ENCODE measurements around the gene SDCCAG8. TPM values are rescaled to one million over a fixed set of nuclear protein-coding genes. Genes with fewer than 3 reads are reported as not detected.

Gene SDCCAG8
- total RNA-seq, 1 donor, result 42.7 TPM

DNA sequence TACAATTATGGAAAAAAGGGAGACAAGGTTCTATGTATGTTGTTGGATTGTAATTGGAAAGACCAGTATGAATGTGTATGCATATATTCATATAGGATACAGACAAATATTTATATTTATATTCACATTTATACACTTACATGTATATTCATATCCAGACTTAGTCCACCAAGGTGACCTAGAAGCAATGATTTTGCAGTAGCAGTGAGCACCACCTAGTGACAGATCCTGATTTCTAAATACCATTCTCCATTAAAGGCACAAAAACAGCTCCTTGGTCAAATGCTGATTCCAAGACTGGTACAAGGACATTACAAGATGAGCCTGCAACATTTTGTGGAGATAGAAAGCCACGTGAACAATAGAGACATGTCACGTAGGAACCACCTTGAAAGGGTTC is 153.4 kb downstream of the SDCCAG8 start:
- Histone ChIP-seq H3K27ac (ENCODE audit: low read depth, low read length) (no peak overlapping the region), H3K9me3 (ENCODE audit: low read depth, low read length) (no peaks in the 10 kb centered on the region), H3K36me3 (ENCODE audit: insufficient read depth, low read length) (no peaks in the 10 kb centered on the region), H3K4me3 (ENCODE audit: insufficient read depth, low read length) (no peak overlapping the region), H3K4me2 (ENCODE audit: insufficient read depth, low read length) (no peak overlapping the region), H3K27me3 (ENCODE audit: insufficient read depth, low read length) (no peaks in the 10 kb centered on the region), H3K79me2 (ENCODE audit: insufficient read depth, low read length) (no peaks in the 10 kb centered on the region), H4K20me1 (ENCODE audit: insufficient read depth, low read length) (no peaks in the 10 kb centered on the region), H3K4me1 (ENCODE audit: insufficient read depth, low read length) (peaks cover 14% of the 10 kb centered on the region), H2AFZ (ENCODE audit: low read length) (no peak overlapping the region)
- TF ChIP-seq, protein P1, sequence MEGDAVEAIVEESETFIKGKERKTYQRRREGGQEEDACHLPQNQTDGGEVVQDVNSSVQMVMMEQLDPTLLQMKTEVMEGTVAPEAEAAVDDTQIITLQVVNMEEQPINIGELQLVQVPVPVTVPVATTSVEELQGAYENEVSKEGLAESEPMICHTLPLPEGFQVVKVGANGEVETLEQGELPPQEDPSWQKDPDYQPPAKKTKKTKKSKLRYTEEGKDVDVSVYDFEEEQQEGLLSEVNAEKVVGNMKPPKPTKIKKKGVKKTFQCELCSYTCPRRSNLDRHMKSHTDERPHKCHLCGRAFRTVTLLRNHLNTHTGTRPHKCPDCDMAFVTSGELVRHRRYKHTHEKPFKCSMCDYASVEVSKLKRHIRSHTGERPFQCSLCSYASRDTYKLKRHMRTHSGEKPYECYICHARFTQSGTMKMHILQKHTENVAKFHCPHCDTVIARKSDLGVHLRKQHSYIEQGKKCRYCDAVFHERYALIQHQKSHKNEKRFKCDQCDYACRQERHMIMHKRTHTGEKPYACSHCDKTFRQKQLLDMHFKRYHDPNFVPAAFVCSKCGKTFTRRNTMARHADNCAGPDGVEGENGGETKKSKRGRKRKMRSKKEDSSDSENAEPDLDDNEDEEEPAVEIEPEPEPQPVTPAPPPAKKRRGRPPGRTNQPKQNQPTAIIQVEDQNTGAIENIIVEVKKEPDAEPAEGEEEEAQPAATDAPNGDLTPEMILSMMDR (IDR thresholded peaks at IDR 0.05; ENCODE audit: extremely low read depth, low read depth, low read length), result peak; percentile 37
- DNase-seq (ENCODE audit: insufficient read length, low spot score, missing footprints), result no peak

DNA sequence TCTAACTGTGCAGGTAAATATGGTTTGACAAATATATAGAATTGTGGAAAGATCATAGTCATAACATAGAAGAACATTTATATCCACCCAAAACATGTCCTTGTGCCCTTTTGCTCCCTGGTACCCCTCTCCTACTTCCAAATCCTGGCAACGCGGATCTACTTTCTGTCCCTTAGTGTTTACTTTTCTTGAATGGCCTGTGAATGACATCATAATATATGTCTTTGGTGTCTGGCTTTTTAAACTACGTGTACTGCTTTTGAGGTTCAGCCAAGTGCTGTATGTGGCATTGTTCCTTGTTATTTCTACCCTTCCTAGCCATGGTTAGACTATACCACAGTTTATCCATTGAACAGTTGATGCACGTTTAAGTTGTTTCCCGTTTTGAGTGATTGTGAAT is 155.6 kb downstream of the SDCCAG8 start:
- DNase-seq (ENCODE audit: insufficient read length, low spot score, missing footprints), result no peak
- H3K27me3 ChIP-seq (ENCODE audit: insufficient read depth, low read length), result no peaks in the 10 kb centered on the region
- H3K4me2 ChIP-seq (ENCODE audit: insufficient read depth, low read length), result no peak overlapping the region
- H3K27ac ChIP-seq (ENCODE audit: low read depth, low read length), result no peak overlapping the region
- H3K4me1 ChIP-seq (ENCODE audit: insufficient read depth, low read length), result peaks cover 14% of the 10 kb centered on the region
- H3K79me2 ChIP-seq (ENCODE audit: insufficient read depth, low read length), result no peaks in the 10 kb centered on the region
- H4K20me1 ChIP-seq (ENCODE audit: insufficient read depth, low read length), result no peaks in the 10 kb centered on the region
- no peak overlapping the region for H2AFZ ChIP-seq (ENCODE audit: low read length)
- H3K4me3 ChIP-seq (ENCODE audit: insufficient read depth, low read length), result no peak overlapping the region
- TF ChIP-seq, protein P1 (IDR thresholded peaks at IDR 0.05; ENCODE audit: extremely low read depth, low read depth, low read length), result no peak
- no peaks in the 10 kb centered on the region for H3K9me3 ChIP-seq (ENCODE audit: low read depth, low read length)
- H3K36me3 ChIP-seq (ENCODE audit: insufficient read depth, low read length), result peaks cover 9% of the 10 kb centered on the region

DNA sequence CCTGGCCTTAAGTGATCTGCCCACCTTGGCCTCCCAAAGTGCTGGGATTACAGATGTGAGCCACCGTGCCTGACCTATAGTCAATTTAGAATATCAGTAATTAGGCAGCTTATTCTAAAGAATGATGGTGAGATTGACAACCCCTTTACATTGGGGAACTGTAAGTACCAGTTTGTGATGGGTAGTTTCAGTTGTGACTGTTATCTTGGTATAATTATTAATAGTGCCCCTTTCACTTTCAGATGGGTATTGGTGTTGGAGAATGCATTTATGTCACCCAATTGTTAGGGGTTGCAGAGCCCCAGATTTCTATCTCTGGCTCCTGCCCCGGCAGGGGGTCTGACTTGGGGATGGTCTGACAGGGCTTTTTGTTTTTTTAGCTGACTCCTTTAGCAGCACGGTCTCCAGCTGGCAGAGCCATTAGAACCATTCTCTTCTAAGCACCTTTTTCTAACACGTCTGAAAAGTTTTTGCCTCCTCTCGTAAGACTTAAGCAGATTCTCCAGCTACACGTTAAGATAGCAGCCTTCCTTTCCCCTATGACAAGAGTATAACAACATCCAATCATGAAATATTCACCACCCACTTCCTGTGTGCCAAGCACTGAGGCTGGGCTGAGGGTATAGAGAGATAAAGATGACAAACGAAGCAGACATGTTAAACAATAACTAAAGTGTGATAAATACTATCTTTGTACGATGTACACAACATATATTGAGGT is 157.8 kb downstream of the SDCCAG8 start:
- DNase-seq (ENCODE audit: insufficient read length, low spot score, missing footprints), result no peak
- Histone ChIP-seq H3K27me3 (ENCODE audit: insufficient read depth, low read length) (no peaks in the 10 kb centered on the region), H3K4me3 (ENCODE audit: insufficient read depth, low read length) (no peak overlapping the region), H3K9me3 (ENCODE audit: low read depth, low read length) (no peaks in the 10 kb centered on the region), H4K20me1 (ENCODE audit: insufficient read depth, low read length) (no peaks in the 10 kb centered on the region), H3K4me1 (ENCODE audit: insufficient read depth, low read length) (no peaks in the 10 kb centered on the region), H3K27ac (ENCODE audit: low read depth, low read length) (no peak overlapping the region), H2AFZ (ENCODE audit: low read length) (no peak overlapping the region), H3K4me2 (ENCODE audit: insufficient read depth, low read length) (no peak overlapping the region), H3K79me2 (ENCODE audit: insufficient read depth, low read length) (no peaks in the 10 kb centered on the region), H3K36me3 (ENCODE audit: insufficient read depth, low read length) (peaks cover 10% of the 10 kb centered on the region)
- TF ChIP-seq, protein P1 (IDR thresholded peaks at IDR 0.05; ENCODE audit: extremely low read depth, low read depth, low read length), result no peak

DNA sequence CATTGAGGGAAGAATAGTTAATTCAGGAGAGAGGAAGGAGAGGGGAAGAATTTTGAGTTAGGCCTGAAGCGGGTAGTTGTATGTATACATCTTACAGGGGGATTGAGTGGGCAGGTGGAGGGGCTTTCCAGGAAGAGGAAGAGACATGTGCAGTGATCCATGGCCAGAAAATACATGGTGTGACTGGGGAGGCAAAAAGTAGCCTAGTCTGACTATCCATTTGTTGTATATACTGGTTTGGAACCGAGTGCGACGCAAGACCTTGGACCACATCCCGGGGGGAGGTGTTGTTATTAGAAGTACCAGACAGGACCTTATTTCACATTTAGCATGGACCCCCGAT is 158.3 kb downstream of the SDCCAG8 start:
- TF ChIP-seq, protein P1 (IDR thresholded peaks at IDR 0.05; ENCODE audit: extremely low read depth, low read depth, low read length), result no peak
- no peaks in the 10 kb centered on the region for H3K79me2 ChIP-seq (ENCODE audit: insufficient read depth, low read length)
- H3K27ac ChIP-seq (ENCODE audit: low read depth, low read length), result no peak overlapping the region
- no peaks in the 10 kb centered on the region for H4K20me1 ChIP-seq (ENCODE audit: insufficient read depth, low read length)
- no peaks in the 10 kb centered on the region for H3K9me3 ChIP-seq (ENCODE audit: low read depth, low read length)
- H2AFZ ChIP-seq (ENCODE audit: low read length), result no peak overlapping the region
- H3K36me3 ChIP-seq (ENCODE audit: insufficient read depth, low read length), result peaks cover 10% of the 10 kb centered on the region
- no peaks in the 10 kb centered on the region for H3K4me1 ChIP-seq (ENCODE audit: insufficient read depth, low read length)
- no peak for DNase-seq (ENCODE audit: insufficient read length, low spot score, missing footprints)
- H3K27me3 ChIP-seq (ENCODE audit: insufficient read depth, low read length), result no peaks in the 10 kb centered on the region
- H3K4me3 ChIP-seq (ENCODE audit: insufficient read depth, low read length), result no peak overlapping the region
- no peak overlapping the region for H3K4me2 ChIP-seq (ENCODE audit: insufficient read depth, low read length)
